Smooth muscle cell (in vitro differentiated cells): ENCODE measurements around the gene KDM4B. TPM values are rescaled to one million over a fixed set of nuclear protein-coding genes. Genes with fewer than 3 reads are reported as not detected.

Experiments used
- DNase-seq: peaks from one replicate; lab custom pipeline; 2025; ENCODE audit not compliant: unreplicated experiment; lab: John Stamatoyannopoulos, UW
- H2AFZ ChIP-seq: fragments of 200-600 bp; sonication (generic); 2 replicates; pipeline ENCODE4 v1.6.0; 2016; ENCODE audit warnings: antibody characterized with exemption, low read depth, mild to moderate bottlenecking
- H3F3A ChIP-seq: fragments of 200-600 bp; sonication (generic); 2 replicates; pipeline ENCODE4 v1.6.0; 2017; ENCODE audit warnings: antibody characterized with exemption, low read depth
- H3K27ac ChIP-seq: fragments of 200-600 bp; sonication (generic); 2 replicates; pipeline ENCODE4 v1.5.1; 2016; ENCODE audit warnings: low read depth, mild to moderate bottlenecking
- H3K27me3 ChIP-seq: fragments of 200-600 bp; sonication (generic); 2 replicates; pipeline ENCODE4 v1.6.1; 2016; ENCODE audit warnings: low read depth, mild to moderate bottlenecking
- H3K36me3 ChIP-seq: fragments of 200-600 bp; sonication (generic); 2 replicates; pipeline ENCODE4 v1.5.1; 2016; ENCODE audit warnings: low read depth
- H3K4me1 ChIP-seq: fragments of 200-600 bp; sonication (generic); 2 replicates; pipeline ENCODE4 v1.5.1; 2016; ENCODE audit warnings: low read depth
- H3K4me2 ChIP-seq: fragments of 200-600 bp; sonication (generic); 2 replicates; pipeline ENCODE4 v1.6.0; 2016; ENCODE audit warnings: mild to moderate bottlenecking
- H3K4me3 ChIP-seq: fragments of 200-600 bp; sonication (generic); 2 replicates; pipeline ENCODE4 v1.5.1; 2016; ENCODE audit warnings: mild to moderate bottlenecking
- H3K79me2 ChIP-seq: fragments of 200-600 bp; sonication (generic); 2 replicates; pipeline ENCODE4 v1.6.0; 2016; ENCODE audit warnings: low read depth, mild to moderate bottlenecking
- H3K9ac ChIP-seq: fragments of 200-600 bp; sonication (generic); 2 replicates; pipeline ENCODE4 v1.6.0; 2016; ENCODE audit warnings: low read depth
- H3K9me3 ChIP-seq: fragments of 200-600 bp; sonication (generic); replicated peaks from 2 replicates; pipeline ENCODE4 v1.5.1; 2016; ENCODE audit warnings: low read depth
- H4K20me1 ChIP-seq: fragments of 200-600 bp; sonication (generic); 2 replicates; pipeline ENCODE4 v1.6.0; 2016; ENCODE audit warnings: low read depth
- CTCF ChIP-seq: fragments of 200-600 bp; sonication (generic); IDR thresholded peaks from 2 replicates; pipeline ENCODE4 v1.5.1; 2017; ENCODE audit warnings: borderline replicate concordance, mild to moderate bottlenecking, antibody characterized with exemption; ENCODE audit not compliant: insufficient read depth, poor library complexity, severe bottlenecking
- WGBS: methylation state at CpG from one replicate; pipeline ENCODE4 v1.1.7; 2016; ENCODE audit warnings: low lambda C conversion rate; 5-methylcytosine and 5-hydroxymethylcytosine counted together
- polyA plus RNA-seq: library from polyadenylated mRNA; unstranded; fragments of >200 nt; fragmentation: Nextera tagmentation; extraction: Ambion mirVana; gene quantifications from 2 replicates; pipeline ENCODE4 v1.2.1, GENCODE V29; 2016
- total RNA-seq: library from RNA; depleted of rRNA; stranded (reverse); fragments of >200 nt; gene quantifications from 2 replicates; pipeline ENCODE4 v1.2.3, GENCODE V29; 2014

Gene KDM4B
- total and polyA plus RNA-seq, 2 experiments from 2014 or later: 27.9 to 32.3 TPM

GRCh38 chr19:4970558-4971423, 1.9 kb downstream of the KDM4B start:
- H2AFZ ChIP-seq: no peak overlapping the region
- WGBS: 8% methylated on average over 31 of the region's 31 CpGs
- H3K27me3 ChIP-seq: no peaks in the 10 kb centered on the region
- no peaks in the 10 kb centered on the region for H3K9me3 ChIP-seq
- TF ChIP-seq CTCF: no peak
- H4K20me1 ChIP-seq: peaks cover 64% of the 10 kb centered on the region
- no peaks in the 10 kb centered on the region for H3K36me3 ChIP-seq
- H3K9ac ChIP-seq: peak overlapping the region; percentile 69
- DNase-seq: no peak
- peak overlapping the region; percentile 85 for H3K4me2 ChIP-seq
- H3F3A ChIP-seq: peaks cover 29% of the 10 kb centered on the region
- H3K79me2 ChIP-seq: peaks cover 64% of the 10 kb centered on the region
- peaks cover 15% of the 10 kb centered on the region for H3K4me1 ChIP-seq
- peak overlapping the region; percentile 80 for H3K27ac ChIP-seq
- peak overlapping the region; percentile 56 for H3K4me3 ChIP-seq

DNA sequence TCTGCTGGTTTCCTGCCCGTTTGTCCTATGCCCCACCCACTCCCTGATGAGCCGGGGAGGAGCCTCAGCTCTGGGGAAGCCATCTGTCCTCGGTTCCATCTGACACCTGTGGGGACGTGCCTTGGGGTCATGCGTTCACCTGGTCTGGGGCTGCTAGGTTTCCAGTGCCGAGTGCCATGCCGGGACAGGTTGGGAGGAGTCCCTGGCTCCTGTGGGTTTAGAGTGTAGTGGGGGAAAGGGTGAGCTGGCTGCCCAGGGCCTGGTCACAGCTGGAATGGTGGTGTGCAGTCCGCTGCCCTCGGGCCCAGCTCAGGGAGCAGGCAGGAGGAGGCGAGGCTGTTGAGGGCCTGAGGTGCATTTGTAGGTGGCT, 2.5 kb downstream of the KDM4B start:
- H3K4me2 ChIP-seq: peak overlapping the region; percentile 85
- peaks cover 25% of the 10 kb centered on the region for H3F3A ChIP-seq
- H3K9me3 ChIP-seq: no peaks in the 10 kb centered on the region
- DNase-seq: no peak
- no peak overlapping the region for H2AFZ ChIP-seq
- H3K27me3 ChIP-seq: no peaks in the 10 kb centered on the region
- peak overlapping the region; percentile 56 for H3K4me3 ChIP-seq
- H4K20me1 ChIP-seq: peaks cover 70% of the 10 kb centered on the region
- H3K79me2 ChIP-seq: peaks cover 70% of the 10 kb centered on the region
- no peak for TF ChIP-seq CTCF
- H3K27ac ChIP-seq: peak overlapping the region; percentile 80
- peaks cover 20% of the 10 kb centered on the region for H3K4me1 ChIP-seq
- no peaks in the 10 kb centered on the region for H3K36me3 ChIP-seq
- 37% methylated on average over 10 of the region's 10 CpGs for WGBS
- H3K9ac ChIP-seq: peak overlapping the region; percentile 69

GRCh38 chr19:4971816-4972495, 3.0 kb downstream of the KDM4B start:
- Histone ChIP-seq H3K4me3 (no peak overlapping the region), H3K9ac (no peak overlapping the region), H3F3A (peaks cover 25% of the 10 kb centered on the region), H3K4me1 (peaks cover 26% of the 10 kb centered on the region), H3K27ac (peak overlapping the region; percentile 80), H3K36me3 (no peaks in the 10 kb centered on the region), H3K79me2 (peaks cover 76% of the 10 kb centered on the region), H3K4me2 (peak overlapping the region; percentile 85), H4K20me1 (peaks cover 76% of the 10 kb centered on the region), H3K27me3 (no peaks in the 10 kb centered on the region), H3K9me3 (no peaks in the 10 kb centered on the region), H2AFZ (no peak overlapping the region)
- no peak for TF ChIP-seq CTCF
- no peak for DNase-seq
- WGBS: 95% methylated on average over 15 of the region's 19 CpGs
